ENCODE measurements around the gene DCHS1. TPM values are rescaled to one million over a fixed set of nuclear protein-coding genes. Genes with fewer than 3 reads are reported as not detected.

Gene DCHS1
- total RNA-seq, 3 donors from 2014 or later: 3.5 to 38.8 (median 6.0) TPM

GRCh38 chr11:6574816-6575715 is 80.5 kb downstream of the DCHS1 start:
- TF ChIP-seq CTCF (IDR thresholded peaks at IDR 0.05): no peak
- no peak overlapping the region for H3K4me3 ChIP-seq
- H3K9me3 ChIP-seq: no peaks in the 10 kb centered on the region
- no peak for DNase-seq
- no peaks in the 10 kb centered on the region for H3K4me1 ChIP-seq (ENCODE audit: low read depth)
- no peak for ATAC-seq
- no peaks in the 10 kb centered on the region for H3K36me3 ChIP-seq (ENCODE audit: low read depth)
- intact Hi-C loops (cut with DNase I, micrococcal nuclease): no loop called here

- Histone ChIP-seq H3K4me1 (ENCODE audit: low read depth) (no peaks in the 10 kb centered on the region), H3K4me3 (no peak overlapping the region), H3K36me3 (ENCODE audit: low read depth) (no peaks in the 10 kb centered on the region), H3K9me3 (no peaks in the 10 kb centered on the region)
- ATAC-seq (no peak), DNase-seq (no peak)
- intact Hi-C loops (cut with DNase I, micrococcal nuclease): no loop called here
- no peak for TF ChIP-seq CTCF (IDR thresholded peaks at IDR 0.05)
Measured at GRCh38 chr11:6572215-6572614, 83.4 kb downstream of the DCHS1 start.

- H3K4me1 ChIP-seq (ENCODE audit: low read depth): no peaks in the 10 kb centered on the region
- TF ChIP-seq CTCF (IDR thresholded peaks at IDR 0.05): no peak
- DNase-seq: no peak
- H3K9me3 ChIP-seq: no peaks in the 10 kb centered on the region
- intact Hi-C loops (cut with DNase I, micrococcal nuclease): no loop called here
- no peak for ATAC-seq
- H3K4me3 ChIP-seq: no peak overlapping the region
- H3K36me3 ChIP-seq (ENCODE audit: low read depth): no peaks in the 10 kb centered on the region
Measured at GRCh38 chr11:6571434-6572008, 84.1 kb downstream of the DCHS1 start.

Other genes starting within 250 kb of the DCHS1 start
- gene APBB1, start 236.7 kb downstream of the DCHS1 start, total RNA-seq: 10 to 100 TPM in 1 of 3 donors, 1 to 10 TPM in 2; 5.2 to 64.7 (median 8.3) TPM
- 1 to 10 TPM; 2.0 to 7.0 (median 2.3) TPM for gene HPX, start 214.8 kb downstream of the DCHS1 start, total RNA-seq
- gene TRIM3, start 181.9 kb downstream of the DCHS1 start, total RNA-seq: 10 to 100 TPM; 28.0 to 57.8 (median 48.4) TPM
- 10 to 100 TPM; 52.7 to 85.0 (median 76.6) TPM for gene ARFIP2, start 174.5 kb downstream of the DCHS1 start, total RNA-seq
- gene TIMM10B, start 174.3 kb downstream of the DCHS1 start, total RNA-seq: 10 to 100 TPM; 36.9 to 42.4 (median 41.0) TPM
- 10 to 100 TPM; 12.9 to 17.7 (median 15.5) TPM for gene DNHD1, start 158.5 kb downstream of the DCHS1 start, total RNA-seq
- gene RRP8, start 52.2 kb downstream of the DCHS1 start, total RNA-seq: 10 to 100 TPM; 20.5 to 33.7 (median 20.7) TPM
- gene ILK, start 52.0 kb downstream of the DCHS1 start, total RNA-seq: 100 to 1,000 TPM; 113 to 323 (median 115) TPM
- 100 to 1,000 TPM in 2 of 3 donors, 10 to 100 TPM in 1; 84.0 to 135 (median 115) TPM for gene TAF10, start 43.6 kb downstream of the DCHS1 start, total RNA-seq
- gene TPP1, start 36.4 kb downstream of the DCHS1 start, total RNA-seq: 100 to 1,000 TPM in 1 of 3 donors, 10 to 100 TPM in 2; 86.4 to 116 (median 93.8) TPM
- gene MRPL17, start 27.5 kb upstream of the DCHS1 start, total RNA-seq: 10 to 100 TPM; 21.2 to 29.7 (median 29.6) TPM
- gene OR2AG2, start 116.2 kb upstream of the DCHS1 start, total RNA-seq: under 1 TPM; 0.14 to 0.49 (median 0.28) TPM
- gene OR2AG1, start 127.2 kb upstream of the DCHS1 start, total RNA-seq: not detected
- gene OR6A2, start 143.9 kb upstream of the DCHS1 start, total RNA-seq: under 1 TPM; 0.28 to 0.69 (median 0.29) TPM
- gene OR10A5, start 189.9 kb upstream of the DCHS1 start, total RNA-seq: not detected
- under 1 TPM in 1 of 3 donors, not detected in 2; 0.06 TPM for gene OR10A2, start 207.2 kb upstream of the DCHS1 start, total RNA-seq
- not detected for gene OR10A4, start 220.8 kb upstream of the DCHS1 start, total RNA-seq
- 1 to 10 TPM in 1 of 3 donors, under 1 TPM in 2; 0.28 to 2.1 (median 0.53) TPM for gene OR2D2, start 236.7 kb upstream of the DCHS1 start, total RNA-seq